CD4-positive, alpha-beta memory T cell (primary cell): ENCODE measurements around the gene CCT6B. TPM values are rescaled to one million over a fixed set of nuclear protein-coding genes. Genes with fewer than 3 reads are reported as not detected.
"Not testable (repeated sequence)": the region's sequence is repeated elsewhere in the genome, so short reads cannot be mapped to it uniquely, and the experiment has no call there.

ENCODE experiments used
- CTCF ChIA-PET: fragments of 350-600 bp; sonication (Branson Sonifier 250); formaldehyde crosslinking; loops from one replicate; lab custom pipeline; 2021; ENCODE audit warnings: inconsistent platforms; ENCODE audit not compliant: partially characterized antibody; lab: Charles Lee
- POLR2A ChIA-PET: fragments of 350-600 bp; sonication (Branson Sonifier 250); formaldehyde crosslinking; loops from one replicate; lab custom pipeline; 2021; ENCODE audit not compliant: partially characterized antibody; lab: Charles Lee
- DNase-seq, 5 donors: peaks; one replicate each; pipeline versions ENCODE4 v3.0.0 to v3.0.0-alpha.2; 2020 to 2022; ENCODE audit warnings: mixed read lengths in 1 of 5
- H3K27ac ChIP-seq: one replicate; pipeline ENCODE4 v1.7.0; 2013; ENCODE audit warnings: low read depth, low read length
- H3K27me3 ChIP-seq: 2 replicates; pipeline ENCODE4 v1.7.0; 2013; ENCODE audit warnings: mild to moderate bottlenecking, low read length, moderate library complexity; ENCODE audit not compliant: insufficient read depth
- H3K36me3 ChIP-seq: 2 replicates; pipeline ENCODE4 v1.7.0; 2013; ENCODE audit warnings: mild to moderate bottlenecking, low read length, moderate library complexity; ENCODE audit not compliant: insufficient read depth
- H3K4me1 ChIP-seq: 2 replicates; pipeline ENCODE4 v1.7.0; 2013; ENCODE audit warnings: mild to moderate bottlenecking, low read length, moderate library complexity; ENCODE audit not compliant: insufficient read depth
- H3K4me3 ChIP-seq, 2 donors: one replicate each; pipeline ENCODE4 v1.7.0; 2013; ENCODE audit warnings: low read length in 2 of 2, mild to moderate bottlenecking in 1 of 2
- H3K9me3 ChIP-seq, 2 donors: one replicate each; pipeline ENCODE4 v1.7.0; 2013; ENCODE audit warnings: low read length in 2 of 2, control low read depth in 1 of 2; ENCODE audit not compliant: control insufficient read depth in 1 of 2
- H3K27ac Mint-ChIP-seq, 7 donors: one replicate each; pipeline ENCODE4 v1.8.0; 2020 to 2021; ENCODE audit warnings: mixed read lengths in 7 of 7, mild to moderate bottlenecking in 6 of 7, inconsistent platforms in 3 of 7, moderate library complexity in 3 of 7
- H3K27me3 Mint-ChIP-seq, 2 donors: one replicate each; pipeline ENCODE4 v1.8.0; 2020 to 2021; ENCODE audit warnings: mixed read lengths in 2 of 2
- H3K36me3 Mint-ChIP-seq, 2 donors: one replicate each; pipeline ENCODE4 v1.8.0; 2020 to 2021; ENCODE audit warnings: mixed read lengths in 2 of 2, inconsistent platforms in 1 of 2, mild to moderate bottlenecking in 1 of 2
- H3K4me1 Mint-ChIP-seq, 4 donors: one replicate each; pipeline ENCODE4 v1.8.0; 2020 to 2021; ENCODE audit warnings: mixed read lengths in 4 of 4, mild to moderate bottlenecking in 1 of 4
- H3K4me3 Mint-ChIP-seq, 8 donors: one replicate each; pipeline ENCODE4 v1.8.0; 2020 to 2021; ENCODE audit warnings: mixed read lengths in 8 of 8, mild to moderate bottlenecking in 7 of 8, moderate library complexity in 6 of 8, inconsistent platforms in 3 of 8
- H3K9me3 Mint-ChIP-seq, 8 donors: one replicate each; pipeline ENCODE4 v1.8.0; 2020 to 2021; ENCODE audit warnings: mixed read lengths in 8 of 8, mild to moderate bottlenecking in 5 of 8, inconsistent platforms in 3 of 8, moderate library complexity in 1 of 8
- intact Hi-C: fragments of 100-400 bp; cut with micrococcal nuclease; formaldehyde crosslinking; loops from one replicate; pipeline ENCODE4 v1.15.1; 2023
- polyA plus RNA-seq, 2 donors: library from polyadenylated mRNA; unstranded; fragments of 300-500 nt; fragmentation: Illumina TruSeq; gene quantifications; one replicate each; pipeline ENCODE4 v1.2.3, GENCODE V29; 2021
- total RNA-seq, 2 experiments: library from RNA; stranded (reverse); gene quantifications; one replicate each; pipeline ENCODE4 v1.2.3, GENCODE V29; 2021

CCT6B gene
- total and polyA plus RNA-seq, 4 experiments from 2014 or later: 0.61 to 2.1 (median 1.8) TPM

DNA sequence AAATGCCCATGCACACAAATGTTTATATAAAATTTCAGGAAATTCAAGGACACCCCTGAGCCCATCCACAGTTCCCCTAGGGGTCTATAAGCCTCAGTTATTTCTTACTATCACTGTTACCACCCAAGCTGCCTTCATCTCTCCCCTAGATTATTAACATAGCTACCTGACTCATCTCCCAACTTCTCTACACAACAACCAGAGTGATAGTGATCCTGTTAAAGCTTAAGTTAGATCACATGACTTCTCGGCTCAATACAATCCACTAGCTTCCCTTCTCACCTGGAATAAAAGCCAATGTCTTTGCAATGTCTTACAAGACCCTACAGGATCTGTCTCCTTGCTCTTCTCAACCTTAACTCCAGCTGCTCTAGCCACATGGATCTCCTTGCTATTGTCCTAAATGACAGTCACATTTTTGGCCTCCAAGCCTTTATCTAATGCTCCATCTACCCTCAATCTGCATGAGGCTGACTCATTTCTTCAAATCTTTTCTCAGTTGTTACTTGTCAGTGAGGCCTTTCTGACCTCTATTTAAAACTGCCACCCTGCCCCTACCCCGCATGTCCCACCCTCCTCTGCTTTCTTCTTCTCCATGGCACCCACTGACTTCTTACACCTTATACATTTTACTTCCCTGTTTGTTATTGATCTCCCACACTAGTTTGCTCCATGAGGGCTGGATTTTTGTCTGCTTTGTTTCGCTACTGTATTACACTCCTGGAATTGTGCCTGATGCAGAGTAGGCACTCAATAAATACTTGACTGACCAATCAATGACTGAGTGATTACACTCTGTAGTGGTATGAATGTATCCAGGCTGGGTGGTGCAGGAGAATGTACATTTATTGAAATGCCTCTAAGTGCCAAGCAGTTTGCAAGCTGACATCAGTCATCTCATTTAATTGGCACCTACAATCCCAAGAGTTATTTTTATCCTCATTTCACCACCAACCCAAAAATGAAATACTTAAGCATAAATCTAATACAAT, 13.8 kb upstream of the CCT6B start:
- peaks cover 9% of the 10 kb centered on the region for H3K4me1 ChIP-seq
- peaks cover 9 to 11% (median 10%) of the 10 kb centered on the region in 4 donors for H3K4me1 Mint-ChIP-seq
- no peak for DNase-seq
- H3K27me3 Mint-ChIP-seq: no peaks in the 10 kb centered on the region
- H3K27ac ChIP-seq: no peak overlapping the region
- no peaks in the 10 kb centered on the region for H3K9me3 ChIP-seq
- no peak overlapping the region for H3K27ac Mint-ChIP-seq
- H3K4me3 Mint-ChIP-seq: no peak overlapping the region
- peaks cover 0 to 5% of the 10 kb centered on the region in 2 donors for H3K36me3 Mint-ChIP-seq
- CTCF ChIA-PET: interaction anchor here (1.2 to 1.3 kb wide), 2 partner anchors 10 to 144 kb away, joined by 3 read pairs; no protein-coding TSS in a partner anchor
- H3K4me3 ChIP-seq: no peak overlapping the region
- H3K9me3 Mint-ChIP-seq: no peaks in the 10 kb centered on the region
- intact Hi-C loops: no loop called here
- H3K27me3 ChIP-seq: no peaks in the 10 kb centered on the region
- POLR2A ChIA-PET: interaction anchor here (1.4 to 1.9 kb wide), 3 partner anchors 11 to 88 kb away, joined by 3 to 9 read pairs (median 7); partner anchors contain the start of genes CCT6B and ZNF830
- no peaks in the 10 kb centered on the region for H3K36me3 ChIP-seq

DNA sequence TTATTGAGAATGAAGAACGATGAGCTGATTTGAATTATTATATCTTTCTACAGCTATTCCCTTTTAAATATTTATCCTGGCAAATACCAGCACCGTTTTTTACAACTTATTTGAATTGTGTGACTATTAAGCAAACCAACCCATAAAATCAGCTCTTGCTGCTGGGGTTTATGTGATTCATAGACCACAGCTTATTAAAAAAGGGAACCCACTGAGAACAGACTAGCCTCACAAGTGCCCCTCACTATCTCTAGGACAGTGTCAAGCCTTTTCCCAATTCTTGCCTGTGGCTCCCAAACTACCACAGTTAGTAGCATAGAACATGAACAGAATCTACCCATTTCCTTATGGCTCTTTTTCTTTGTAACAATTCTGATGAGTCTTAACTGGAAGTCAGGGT, 12.9 kb upstream of the CCT6B start:
- no peaks in the 10 kb centered on the region for H3K9me3 Mint-ChIP-seq
- POLR2A ChIA-PET: interaction anchor here (0.7 to 1.9 kb wide), 4 partner anchors 10 to 89 kb away, joined by 3 to 9 read pairs (median 5); partner anchors contain the start of genes CCT6B and ZNF830
- H3K27me3 Mint-ChIP-seq: no peaks in the 10 kb centered on the region
- H3K36me3 ChIP-seq: no peaks in the 10 kb centered on the region
- H3K4me1 ChIP-seq: no peaks in the 10 kb centered on the region
- no peak overlapping the region for H3K27ac Mint-ChIP-seq
- DNase-seq: no peak
- no peak overlapping the region for H3K27ac ChIP-seq
- peaks cover under 1 to 2% (median 2%) of the 10 kb centered on the region in 4 donors for H3K4me1 Mint-ChIP-seq
- CTCF ChIA-PET: interaction anchor here (1.2 to 1.3 kb wide), 2 partner anchors 9 to 145 kb away, joined by 3 read pairs; no protein-coding TSS in a partner anchor
- no peaks in the 10 kb centered on the region for H3K27me3 ChIP-seq
- no peaks in the 10 kb centered on the region for H3K9me3 ChIP-seq
- H3K36me3 Mint-ChIP-seq: peaks cover 4 to 7% of the 10 kb centered on the region in 2 donors
- H3K4me3 Mint-ChIP-seq: no peak overlapping the region
- no peak overlapping the region for H3K4me3 ChIP-seq
- intact Hi-C loops: no loop called here

DNA sequence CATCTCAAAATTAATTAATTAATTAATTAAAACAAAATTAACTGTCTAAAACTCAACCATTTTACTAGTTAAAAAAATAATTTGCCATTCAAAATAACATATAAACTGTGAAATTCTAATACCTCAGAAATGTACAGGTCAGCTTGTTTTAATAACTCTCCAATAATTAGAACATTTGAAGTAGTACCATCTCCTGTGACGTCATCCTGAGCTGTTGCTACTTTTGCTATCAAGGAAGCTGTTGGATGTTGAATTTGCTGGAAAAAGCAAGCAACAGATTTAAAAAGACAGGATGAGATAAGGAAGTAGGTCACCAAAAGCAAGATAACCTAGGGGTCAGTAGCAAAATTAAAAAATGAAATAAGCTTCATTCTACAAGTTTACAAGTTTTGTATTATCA, 2.8 kb downstream of the CCT6B start:
- POLR2A ChIA-PET: interaction anchor here (1.1 kb wide), 1 partner anchor 16 kb away, joined by 3 read pairs; no protein-coding TSS in a partner anchor

DNA sequence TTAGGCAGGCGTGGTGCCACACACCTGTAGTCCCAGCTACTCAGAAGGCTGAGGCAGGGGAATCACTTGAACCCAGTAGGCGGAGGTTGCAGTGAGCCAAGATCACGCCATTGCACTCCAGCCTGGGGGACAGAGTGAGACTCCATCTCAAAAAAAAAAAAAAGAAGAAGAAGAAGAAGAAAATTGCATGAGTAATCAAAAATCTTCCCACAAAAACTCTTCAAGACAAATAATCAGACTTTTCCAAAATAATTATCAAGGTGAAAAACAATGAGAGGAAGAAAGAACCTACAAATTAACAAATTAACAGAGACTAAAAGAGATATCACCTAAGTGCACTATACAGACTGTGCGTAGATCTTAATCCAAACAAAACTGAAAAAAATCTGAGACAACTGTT, 10.5 kb downstream of the CCT6B start:
- H3K27ac ChIP-seq, H3K4me3 ChIP-seq, H3K4me1 ChIP-seq, H3K9me3 Mint-ChIP-seq, H3K4me1 Mint-ChIP-seq, DNase-seq, intact Hi-C loops, H3K27ac Mint-ChIP-seq, CTCF ChIA-PET, H3K36me3 ChIP-seq, H3K9me3 ChIP-seq, H3K27me3 ChIP-seq, H3K4me3 Mint-ChIP-seq, H3K27me3 Mint-ChIP-seq, H3K36me3 Mint-ChIP-seq, POLR2A ChIA-PET: not testable (repeated sequence)

More for the DNA sequence above, 2.8 kb downstream of the CCT6B start:
- Histone ChIP-seq H3K27ac (no peak overlapping the region), H3K27me3 (no peaks in the 10 kb centered on the region), H3K4me3 (no peak overlapping the region), H3K4me1 (peaks cover 20% of the 10 kb centered on the region), H3K36me3 (peaks cover under 1% of the 10 kb centered on the region), H3K9me3 (no peaks in the 10 kb centered on the region)
- intact Hi-C loops: no loop called here
- peaks cover 9 to 12% of the 10 kb centered on the region in 2 donors for H3K36me3 Mint-ChIP-seq
- H3K4me1 Mint-ChIP-seq: peaks cover 13 to 27% (median 21%) of the 10 kb centered on the region in 4 donors
- H3K4me3 Mint-ChIP-seq: no peak overlapping the region
- CTCF ChIA-PET: interaction anchor here (0.5 to 1.0 kb wide), 2 partner anchors 76 to 131 kb away, joined by 3 to 4 read pairs; no protein-coding TSS in a partner anchor
- peaks cover 0 to 4% of the 10 kb centered on the region in 2 donors for H3K27me3 Mint-ChIP-seq
- H3K27ac Mint-ChIP-seq: no peak overlapping the region
- peaks cover 0 to 5% (median 0%) of the 10 kb centered on the region in 8 donors for H3K9me3 Mint-ChIP-seq
- no peak for DNase-seq

DNA sequence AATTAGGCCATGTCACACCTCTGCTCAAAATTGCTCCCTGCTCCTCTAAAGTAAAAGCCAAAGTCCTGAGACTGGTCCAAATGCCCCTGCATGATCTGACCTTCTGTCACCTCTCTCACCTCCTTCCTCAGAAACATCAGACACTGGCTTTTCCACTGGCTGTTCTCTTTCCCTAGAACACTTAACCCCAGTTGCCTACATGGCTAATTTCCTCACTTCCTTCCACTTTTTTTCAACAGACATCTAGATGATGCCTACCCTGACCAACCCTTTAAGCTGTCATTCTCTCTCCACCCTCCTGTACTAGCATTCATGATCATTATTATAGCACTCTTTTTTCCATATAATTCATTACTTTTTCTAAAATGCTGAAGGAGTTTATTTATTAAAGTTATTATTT, 31.0 kb downstream of the CCT6B start:
- peak overlapping the region in 1 of 7 donors; percentile 13 for H3K27ac Mint-ChIP-seq
- Histone ChIP-seq H3K27ac (no peak overlapping the region), H3K36me3 (no peaks in the 10 kb centered on the region), H3K4me1 (no peaks in the 10 kb centered on the region), H3K27me3 (no peaks in the 10 kb centered on the region), H3K9me3 (no peaks in the 10 kb centered on the region), H3K4me3 (no peak overlapping the region)
- ChIA-PET POLR2A (no interaction called here), CTCF (no interaction called here)
- peaks cover 0 to 1% of the 10 kb centered on the region in 2 donors for H3K27me3 Mint-ChIP-seq
- no peaks in the 10 kb centered on the region for H3K9me3 Mint-ChIP-seq
- intact Hi-C loops: no loop called here
- no peaks in the 10 kb centered on the region for H3K4me1 Mint-ChIP-seq
- no peak overlapping the region for H3K4me3 Mint-ChIP-seq
- peaks cover 3 to 4% of the 10 kb centered on the region in 2 donors for H3K36me3 Mint-ChIP-seq
- DNase-seq: no peak

DNA sequence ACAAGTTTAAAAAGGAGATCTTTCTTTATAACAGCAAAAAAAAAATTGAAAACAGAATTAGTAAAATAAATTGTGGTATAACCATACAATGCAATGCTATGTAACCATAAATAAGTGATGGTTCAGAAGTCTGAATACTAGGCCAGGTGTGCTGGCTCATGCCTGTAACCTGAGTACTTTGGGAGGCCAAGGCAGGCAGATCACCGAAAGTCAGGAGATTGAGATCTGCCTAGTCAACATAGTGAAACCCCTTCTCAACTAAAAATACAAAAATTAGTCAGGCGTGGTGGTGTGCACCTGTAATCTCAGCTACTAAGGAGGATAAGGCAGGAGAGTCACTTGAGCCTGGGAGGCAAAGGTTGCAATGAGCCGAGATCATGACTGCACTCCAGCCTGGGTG, 34.6 kb downstream of the CCT6B start:
- H3K27me3 ChIP-seq: no peaks in the 10 kb centered on the region
- no peak overlapping the region for H3K4me3 ChIP-seq
- no peaks in the 10 kb centered on the region for H3K9me3 ChIP-seq
- H3K27me3 Mint-ChIP-seq: no peaks in the 10 kb centered on the region
- intact Hi-C loops: no loop called here
- ChIA-PET POLR2A (no interaction called here), CTCF (no interaction called here)
- H3K4me3 Mint-ChIP-seq: no peak overlapping the region
- H3K9me3 Mint-ChIP-seq: no peaks in the 10 kb centered on the region
- no peaks in the 10 kb centered on the region for H3K4me1 ChIP-seq
- H3K36me3 ChIP-seq: no peaks in the 10 kb centered on the region
- no peaks in the 10 kb centered on the region for H3K4me1 Mint-ChIP-seq
- no peak overlapping the region for H3K27ac ChIP-seq
- DNase-seq: no peak
- H3K36me3 Mint-ChIP-seq: peaks cover 3 to 4% of the 10 kb centered on the region in 2 donors
- H3K27ac Mint-ChIP-seq: no peak overlapping the region

- H3K27ac ChIP-seq: no peak overlapping the region
- no peaks in the 10 kb centered on the region for H3K9me3 ChIP-seq
- Mint-ChIP-seq H3K27me3 (peaks cover 0 to 1% of the 10 kb centered on the region in 2 donors), H3K27ac (no peak overlapping the region), H3K36me3 (no peaks in the 10 kb centered on the region), H3K9me3 (no peaks in the 10 kb centered on the region), H3K4me1 (no peaks in the 10 kb centered on the region), H3K4me3 (no peak overlapping the region)
- intact Hi-C loops: no loop called here
- DNase-seq: no peak
- POLR2A ChIA-PET: no interaction called here
- CTCF ChIA-PET: no interaction called here
- no peak overlapping the region for H3K4me3 ChIP-seq
- H3K4me1 ChIP-seq: no peaks in the 10 kb centered on the region
- no peaks in the 10 kb centered on the region for H3K36me3 ChIP-seq
- H3K27me3 ChIP-seq: no peaks in the 10 kb centered on the region
These were observed 40.6 kb downstream of the CCT6B start for GRCh38 chr17:34920676-34921075.
